Vagina (tissue), 2 donors: ENCODE data around the gene DHX34.

ENCODE experiments used
- CTCF ChIP-seq, 3 experiments: fragments of 450-650 bp in 2 of 3; fragments of 200-600 bp in 1 of 3; sonication (generic) in 1 of 3; IDR thresholded peaks; one replicate each; pipeline ENCODE4 v1.5.1; 2017 to 2019; ENCODE audit warnings: antibody characterized with exemption in 3 of 3, mild to moderate bottlenecking in 2 of 3, moderate library complexity in 2 of 3
- POLR2A ChIP-seq, 2 donors: fragments of 450-650 bp; IDR thresholded peaks; one replicate each; pipeline ENCODE4 v1.6.1; 2017; ENCODE audit warnings: antibody characterized with exemption in 2 of 2, mild to moderate bottlenecking in 2 of 2, moderate library complexity in 2 of 2

GRCh38 chr19:47390533-47391488 is 41.7 kb downstream of the DHX34 start:
- TF ChIP-seq POLR2A (IDR thresholded peaks at IDR 0.05) (no peak), CTCF (IDR thresholded peaks at IDR 0.05) (no peak)
